Measurements from ENCODE around the gene PACSIN2.
A peak's percentile ranks its signal among the peaks of the same experiment; 100 is the strongest.

PACSIN2 gene

GRCh38 chr22:42878561-42879305, 136.2 kb downstream of the PACSIN2 start:
- no peak for DNase-seq

- DNase-seq, result no peak
Measured at GRCh38 chr22:42877597-42878340, 137.2 kb downstream of the PACSIN2 start.

GRCh38 chr22:42877158-42877557, 137.8 kb downstream of the PACSIN2 start:
- no peak for DNase-seq

GRCh38 chr22:42876041-42876440, 138.9 kb downstream of the PACSIN2 start:
- DNase-seq, result no peak

- DNase-seq, result no peak
Measured at GRCh38 chr22:42874010-42874409, 140.9 kb downstream of the PACSIN2 start.

DNA sequence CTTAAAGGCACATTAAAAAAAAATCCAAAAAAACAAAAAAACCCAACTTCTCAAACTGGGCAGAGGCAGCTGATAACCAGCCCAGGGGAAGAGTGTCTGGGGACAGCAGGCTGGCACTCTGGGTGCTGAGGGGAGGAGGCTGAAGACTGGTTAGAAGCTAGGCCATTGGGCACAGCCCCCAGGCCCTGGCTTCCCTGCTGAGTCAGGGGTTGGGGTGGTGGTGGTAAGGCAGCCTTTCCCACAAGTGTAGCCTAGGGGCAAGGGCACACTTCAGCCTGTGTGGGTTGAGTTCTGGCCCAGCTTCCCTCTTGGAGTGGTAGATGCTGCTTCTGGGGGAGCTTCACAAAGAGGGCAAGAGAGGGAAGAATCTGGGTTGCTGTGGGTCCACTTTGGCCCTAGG, 141.6 kb downstream of the PACSIN2 start:
- DNase-seq, result no peak

- no peak for DNase-seq
Measured at GRCh38 chr22:42872821-42873220, 142.1 kb downstream of the PACSIN2 start.

DNA sequence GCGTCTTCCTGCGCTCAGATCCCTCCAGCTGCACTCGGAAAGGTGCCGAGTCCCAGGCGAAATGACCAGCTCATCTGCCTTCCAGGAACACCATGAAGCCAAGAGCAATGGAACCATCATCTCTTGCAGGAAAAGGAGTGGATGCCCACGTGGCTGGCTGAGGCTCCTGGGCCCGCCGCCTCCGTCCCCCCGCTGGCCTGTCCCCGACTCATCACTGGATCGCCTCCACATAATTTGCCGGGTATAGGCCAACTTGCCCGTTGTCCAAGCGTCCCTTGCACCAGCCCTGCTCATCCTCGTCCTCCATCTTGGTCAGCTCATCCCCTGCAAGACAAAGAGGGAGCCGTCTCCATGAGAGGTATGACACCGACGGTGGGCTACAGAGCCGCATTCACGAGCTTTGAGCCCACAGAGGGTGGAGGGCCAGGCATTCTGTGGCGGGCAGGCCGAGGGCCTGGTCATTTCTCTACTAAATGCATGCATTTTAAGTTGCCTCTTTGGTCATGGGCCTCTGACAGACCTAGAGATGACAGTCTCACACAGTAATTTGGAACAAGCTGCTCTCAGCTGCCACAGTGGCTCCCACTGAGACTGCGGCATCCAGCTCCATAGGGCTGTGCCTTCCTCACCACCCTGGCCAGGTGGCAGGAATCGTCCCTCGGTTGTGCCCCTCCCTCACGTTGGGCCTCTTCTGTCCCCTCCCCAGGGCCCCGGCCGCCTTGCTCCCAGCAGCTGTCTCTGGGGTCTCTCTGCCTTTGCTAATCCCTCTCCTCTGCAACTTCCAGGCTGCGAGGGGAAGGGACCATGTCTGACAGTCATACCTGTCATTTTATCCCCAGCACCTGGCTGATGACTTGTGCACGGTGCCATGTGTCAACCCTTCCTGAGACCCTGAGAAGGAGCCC, 143.6 kb downstream of the PACSIN2 start:
- DNase-seq, result no peak

- no peak for DNase-seq
Measured at GRCh38 chr22:42869888-42870480, 145.0 kb downstream of the PACSIN2 start.

DNA sequence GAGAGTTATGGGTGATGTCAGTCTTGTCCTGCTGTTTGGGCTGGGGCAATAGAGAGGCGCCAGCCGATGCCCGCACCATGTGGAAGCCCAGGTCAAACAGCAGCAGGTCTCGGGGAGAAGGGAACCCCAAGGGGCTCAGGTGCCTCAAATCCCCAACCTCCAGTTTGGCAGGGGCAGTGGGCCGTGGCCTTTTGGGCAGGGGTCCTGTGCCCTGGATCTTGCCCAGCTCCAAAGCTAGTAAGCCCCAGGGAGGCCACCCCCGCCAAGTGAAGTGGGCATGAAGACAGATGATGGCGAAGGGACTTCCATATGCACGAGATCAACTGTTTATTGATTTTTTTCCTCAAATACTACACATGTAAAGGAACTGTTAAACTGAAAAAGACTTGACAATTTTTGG, 145.5 kb downstream of the PACSIN2 start:
- DNase-seq, result no peak

DNA sequence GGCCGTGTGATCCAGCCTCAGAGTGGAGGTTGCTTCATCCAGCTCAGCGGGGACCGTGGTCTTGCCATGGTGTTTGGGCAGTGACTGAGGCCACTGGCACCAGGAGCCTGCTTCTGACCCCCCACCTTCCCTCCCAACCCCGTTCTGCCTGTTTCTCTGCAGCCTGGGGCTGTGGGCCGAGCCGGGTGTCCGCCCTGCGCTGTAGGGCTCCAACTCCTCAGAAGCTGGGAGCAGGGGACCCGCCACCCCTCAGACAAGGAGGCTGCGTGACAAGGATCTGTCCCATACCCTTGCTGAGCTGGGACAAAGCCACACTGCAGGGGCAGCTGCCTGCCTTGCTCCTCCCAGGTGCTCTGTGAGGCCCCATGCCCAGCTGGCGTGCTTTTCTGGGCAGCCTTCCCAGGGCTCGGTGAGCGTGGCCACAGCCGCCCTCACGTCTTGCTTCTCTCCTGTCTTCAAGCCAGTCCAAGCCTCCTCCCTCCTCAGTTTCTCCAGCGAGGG, 146.1 kb downstream of the PACSIN2 start:
- DNase-seq, result no peak

- no peak for DNase-seq
Measured at GRCh38 chr22:42866100-42866499, 148.8 kb downstream of the PACSIN2 start.

- DNase-seq, result no peak
Measured at GRCh38 chr22:42865536-42865935, 149.4 kb downstream of the PACSIN2 start.

DNA sequence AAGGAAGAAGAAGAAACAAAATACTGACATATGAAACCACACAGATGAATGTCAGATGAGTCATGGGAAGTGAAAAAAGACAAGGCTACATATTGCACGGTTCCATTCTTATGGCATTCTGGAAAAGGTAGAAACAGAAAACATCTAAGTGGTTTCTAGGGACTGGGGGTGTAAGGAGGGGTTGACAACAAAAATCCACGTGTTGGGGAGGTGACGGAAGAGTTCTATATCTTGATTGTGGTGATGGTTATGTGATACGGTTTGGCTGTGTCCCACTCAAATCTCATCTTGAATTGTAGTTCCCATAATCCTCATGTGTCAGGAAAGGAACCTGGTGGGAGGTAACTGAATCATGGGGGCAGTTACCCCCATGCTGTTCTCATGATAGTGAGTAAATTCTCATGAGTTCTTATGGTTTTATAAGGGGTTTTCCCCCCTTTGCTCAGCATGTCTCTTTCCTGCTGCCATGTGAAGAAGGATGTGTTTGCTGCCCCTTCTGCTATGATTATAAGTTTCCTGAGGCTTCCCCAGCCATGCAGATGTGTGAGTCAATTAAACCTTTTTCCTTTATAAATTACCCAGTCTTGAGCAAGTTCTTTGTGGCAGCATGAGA, 151.5 kb downstream of the PACSIN2 start:
- no peak for DNase-seq

GRCh38 chr22:42862045-42862734, 152.8 kb downstream of the PACSIN2 start:
- no peak for DNase-seq

DNA sequence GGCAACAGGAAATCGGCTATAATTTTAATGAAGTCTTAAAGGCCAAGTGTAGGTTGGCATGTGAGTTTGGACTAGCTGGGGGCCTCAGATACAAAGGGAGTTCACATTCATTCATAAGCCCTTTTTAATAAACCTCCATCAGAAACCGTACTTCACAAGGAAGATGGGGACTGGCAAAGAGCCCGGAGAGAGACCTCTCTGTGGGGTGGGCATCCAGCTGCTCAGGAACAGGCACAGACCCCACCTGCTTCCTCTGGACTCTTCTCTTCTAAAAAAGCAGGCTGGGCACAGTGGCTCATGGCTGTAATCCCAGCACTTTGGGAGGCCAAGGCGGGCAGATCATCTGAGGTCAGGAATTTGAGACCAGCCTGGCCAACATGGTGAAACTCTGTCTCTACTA, 154.0 kb downstream of the PACSIN2 start:
- DNase-seq, result no peak

DNA sequence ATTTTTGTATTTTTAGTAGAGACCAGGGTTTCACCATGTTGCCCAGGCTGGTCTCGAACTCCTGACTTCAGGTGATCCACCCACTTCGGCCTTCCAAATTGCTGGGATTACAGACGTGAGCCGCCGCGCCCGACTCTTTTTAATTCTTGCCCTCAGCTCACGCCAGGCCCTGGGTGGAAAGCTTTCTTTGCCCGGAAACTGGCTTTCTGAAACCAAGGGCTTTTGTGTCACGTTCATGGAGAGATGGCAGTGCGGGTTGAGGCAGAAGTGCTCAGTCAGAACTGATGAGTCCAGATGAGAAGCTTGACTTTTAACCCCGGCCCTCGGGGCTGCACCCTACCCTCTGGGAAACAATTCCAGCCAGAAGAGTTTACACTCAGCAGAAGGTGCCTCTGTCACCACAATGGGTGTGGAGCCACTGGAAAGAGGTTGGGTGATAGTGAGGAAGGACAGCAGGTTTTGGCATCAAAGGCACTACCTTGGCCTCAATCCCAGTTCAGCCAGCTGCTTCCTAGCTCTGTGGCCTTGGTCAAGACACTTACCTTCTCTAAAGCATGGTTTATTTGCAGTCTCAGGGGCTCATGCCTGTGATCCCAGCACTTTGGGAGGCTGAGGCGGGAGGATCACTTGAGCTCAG, 157.0 kb downstream of the PACSIN2 start:
- no peak for DNase-seq

- peak; percentile 63 for DNase-seq
Measured at GRCh38 chr22:42856865-42857704, 157.9 kb downstream of the PACSIN2 start, which contains the start of gene ARFGAP3. TSS of gene ARFGAP3 (minus strand) at chr22:42857273. CDS start at chr22:42857182, 91 bp downstream.

- DNase-seq, result no peak
Measured at GRCh38 chr22:42856179-42856864, 158.6 kb downstream of the PACSIN2 start.

Measured in NCI-H2107 (cell line).